GM19035 (cell line): ENCODE measurements around the gene ANP32A.
"Not testable (repeated sequence)": the region's sequence is repeated elsewhere in the genome, so short reads cannot be mapped to it uniquely, and the experiment has no call there.

ENCODE experiments used
- ATAC-seq: cut with Tn5 transposase; IDR thresholded peaks from one replicate; pipeline ENCODE4 v1.9.1; 2021; ENCODE audit not compliant: unreplicated experiment

Gene ANP32A

GRCh38 chr15:68820295-68821189 is at the start of gene ANP32A:
TSS of gene ANP32A (minus strand) at chr15:68820895. CDS start at chr15:68820751, 144 bp downstream.
- ATAC-seq, result peak; percentile 51

DNA sequence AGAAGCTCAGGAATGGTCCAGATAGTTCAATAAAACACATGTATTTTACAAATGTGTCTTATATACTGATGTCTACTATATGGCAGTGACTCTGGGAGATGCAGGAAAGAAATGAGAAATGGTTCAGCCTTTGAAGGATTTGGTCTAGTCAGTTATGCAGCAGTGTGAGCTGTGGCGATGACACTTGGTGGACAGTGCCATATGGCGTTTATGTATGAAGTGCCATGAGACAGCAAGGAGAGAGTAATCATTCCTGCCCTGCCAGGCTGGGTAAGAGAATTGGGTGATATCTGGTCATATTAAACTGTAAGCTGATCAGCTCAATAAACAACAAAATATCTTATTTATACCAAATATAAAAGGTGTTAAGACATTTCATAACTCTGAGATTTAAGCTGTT is 47.6 kb upstream of the ANP32A start:
- ATAC-seq, result no peak

DNA sequence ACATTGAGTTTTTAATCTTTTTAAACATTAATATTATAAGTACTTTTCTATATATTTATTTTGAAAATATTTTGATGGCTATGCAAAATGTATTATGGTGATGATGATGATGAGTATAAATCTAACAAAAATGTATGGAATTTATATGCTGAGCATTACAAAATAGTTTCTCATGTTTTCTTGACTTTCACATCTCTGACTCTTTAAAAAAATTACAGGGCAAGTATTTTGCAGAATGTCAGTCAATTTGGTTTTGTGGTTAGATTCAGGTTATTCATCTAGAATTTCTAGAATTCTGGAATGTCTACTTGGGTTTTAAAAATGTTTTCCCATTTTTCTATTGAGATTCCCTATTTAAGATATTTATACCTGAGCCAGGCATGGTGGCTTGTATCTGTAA is 41.7 kb upstream of the ANP32A start:
- ATAC-seq, result no peak

- ATAC-seq, result not testable (repeated sequence)
Measured at GRCh38 chr15:68858666-68859065, 38.0 kb upstream of the ANP32A start.

DNA sequence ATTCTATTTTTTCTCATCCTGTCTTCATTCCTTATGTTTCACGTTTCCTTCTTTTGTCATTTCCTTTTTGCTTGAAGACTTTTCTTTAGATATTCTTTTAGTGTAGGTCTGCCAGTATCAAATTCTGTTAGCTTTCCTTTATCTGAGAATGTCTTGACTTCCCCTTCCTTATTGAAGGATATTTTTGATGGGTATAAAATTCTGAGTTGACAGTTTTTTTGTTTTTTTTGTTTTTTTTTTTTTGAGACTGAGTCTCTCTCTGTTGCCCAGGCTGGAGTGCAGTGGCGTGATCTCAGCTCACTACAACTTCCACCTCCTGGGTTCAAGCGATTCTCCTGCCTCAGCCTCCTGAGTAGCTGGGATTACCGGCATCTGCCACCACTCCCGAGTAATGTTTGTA is 36.7 kb upstream of the ANP32A start:
- not testable (repeated sequence) for ATAC-seq

GRCh38 chr15:68852461-68852860 is 31.8 kb upstream of the ANP32A start:
- no peak for ATAC-seq

DNA sequence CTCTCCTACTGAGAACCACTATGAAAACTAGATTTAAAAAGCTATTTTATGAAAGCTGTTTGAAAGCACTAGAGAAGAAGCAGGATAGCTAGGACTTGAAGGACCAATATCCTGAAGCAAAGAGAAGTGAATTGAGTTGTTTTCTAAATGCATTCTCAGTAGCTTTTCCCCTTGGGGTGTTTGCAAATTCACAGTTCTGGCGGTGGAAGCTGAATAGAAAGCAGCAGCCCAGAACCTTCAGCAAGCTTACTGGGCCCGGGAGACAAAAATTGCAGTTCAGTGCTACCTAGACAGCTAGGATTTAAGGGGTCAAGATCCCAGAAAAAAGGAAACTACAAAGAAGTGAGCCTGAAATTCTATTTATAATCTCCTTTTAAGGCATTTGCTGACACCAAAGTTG is 31.3 kb upstream of the ANP32A start:
- no peak for ATAC-seq

GRCh38 chr15:68849497-68849896 is 28.8 kb upstream of the ANP32A start:
- no peak for ATAC-seq

GRCh38 chr15:68846851-68847439 is 26.2 kb upstream of the ANP32A start:
- no peak for ATAC-seq

DNA sequence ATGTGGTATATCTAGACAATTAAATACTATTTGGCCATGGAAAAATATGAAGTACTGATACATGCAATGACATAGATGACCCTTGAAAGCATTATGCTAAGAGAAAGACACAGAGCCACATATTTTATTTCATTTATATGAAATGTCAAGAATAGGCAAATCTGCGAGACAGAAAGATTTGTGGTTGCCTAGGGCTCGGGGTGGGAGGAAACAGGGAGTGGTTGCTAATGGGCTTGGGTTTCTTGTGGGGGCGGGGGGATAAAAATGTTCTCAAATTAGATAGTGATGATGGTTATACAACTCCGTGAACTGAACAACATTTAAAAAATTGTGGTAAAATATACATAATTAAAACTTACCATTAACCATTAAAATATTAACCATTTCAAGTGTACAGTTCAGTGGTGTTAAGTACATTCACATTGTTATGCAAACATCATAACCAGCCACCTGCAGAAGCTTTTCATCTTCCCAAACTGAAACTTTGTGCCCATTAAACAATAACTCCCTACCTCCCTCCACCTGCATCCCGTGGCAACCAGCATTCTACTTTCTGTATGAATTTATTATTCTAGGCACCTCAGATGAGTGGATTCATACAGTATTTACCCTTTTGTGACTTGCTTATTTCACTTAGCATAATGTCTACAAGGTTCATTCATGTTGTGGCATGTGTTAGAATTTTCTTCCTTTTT is 24.3 kb upstream of the ANP32A start:
- ATAC-seq, result no peak

- no peak for ATAC-seq
Measured at GRCh38 chr15:68843425-68844311, 23.0 kb upstream of the ANP32A start.

DNA sequence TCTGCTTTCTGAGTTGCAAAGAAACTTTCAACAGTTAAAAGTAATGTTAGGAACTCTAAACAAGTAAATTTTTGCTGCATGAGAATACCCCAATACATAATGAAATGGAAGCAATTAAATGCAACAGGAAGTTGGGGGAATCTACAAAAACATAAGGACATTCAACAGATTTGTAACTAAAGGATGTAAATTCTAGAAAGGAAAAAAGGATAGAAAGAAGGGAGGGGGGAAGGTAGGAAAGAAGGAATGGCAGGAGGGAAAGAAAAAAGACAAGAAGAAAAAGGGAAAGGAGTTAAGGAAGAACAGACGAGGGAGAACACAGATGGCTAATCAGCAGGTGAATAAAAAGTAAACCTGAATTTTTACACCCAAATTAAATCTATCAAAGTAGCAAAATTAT is 22.3 kb upstream of the ANP32A start:
- no peak for ATAC-seq

DNA sequence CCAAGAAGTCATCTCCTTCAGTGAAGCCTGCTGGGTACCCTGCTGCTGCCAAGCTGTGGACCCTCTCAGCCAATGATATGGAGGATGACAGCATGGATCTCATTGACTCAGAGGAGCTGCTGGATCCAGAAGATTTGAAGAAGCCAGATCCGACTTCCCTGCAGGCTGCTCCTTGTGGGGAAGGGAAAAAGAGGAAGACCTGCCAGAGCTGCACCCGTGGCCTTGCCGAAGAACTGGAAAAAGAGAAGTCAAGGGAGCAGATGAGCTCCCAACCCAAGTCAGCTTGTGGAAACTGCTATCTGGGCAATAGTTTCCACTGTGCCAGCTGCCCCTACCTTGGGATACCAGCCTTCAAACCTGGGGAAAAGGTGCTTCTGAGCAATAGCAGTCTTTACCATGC is 13.7 kb upstream of the ANP32A start:
- ATAC-seq, result no peak

DNA sequence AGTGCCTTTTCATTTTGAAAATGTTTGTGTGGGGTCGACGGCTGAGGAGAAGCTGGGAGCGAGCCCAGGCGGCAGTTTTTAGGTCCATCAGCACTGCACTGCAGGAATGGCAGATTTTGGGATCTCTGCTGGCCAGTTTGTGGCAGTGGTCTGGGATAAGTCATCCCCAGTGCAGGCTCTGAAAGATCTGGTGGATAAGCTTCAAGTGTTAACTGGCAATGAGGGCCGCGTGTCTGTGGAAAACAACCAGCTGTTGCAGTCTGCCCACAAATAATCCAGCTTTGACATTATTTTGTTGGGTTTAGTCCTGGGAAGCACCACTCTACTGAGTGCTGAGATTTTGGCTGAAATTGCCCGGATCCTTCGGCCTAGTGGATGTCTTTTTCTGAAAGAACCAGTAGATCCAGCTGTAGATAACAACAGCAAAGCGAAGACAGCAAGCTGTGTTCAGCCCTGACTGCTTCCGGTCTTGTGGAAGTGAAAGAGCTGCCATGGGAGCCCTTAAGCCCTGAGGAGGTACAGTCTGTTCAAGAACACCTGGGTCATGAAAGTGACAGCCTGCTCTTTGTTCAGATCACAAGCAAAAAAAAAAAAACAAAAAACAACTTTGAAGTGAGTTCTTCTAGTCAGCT is 13.1 kb upstream of the ANP32A start:
- no peak for ATAC-seq

DNA sequence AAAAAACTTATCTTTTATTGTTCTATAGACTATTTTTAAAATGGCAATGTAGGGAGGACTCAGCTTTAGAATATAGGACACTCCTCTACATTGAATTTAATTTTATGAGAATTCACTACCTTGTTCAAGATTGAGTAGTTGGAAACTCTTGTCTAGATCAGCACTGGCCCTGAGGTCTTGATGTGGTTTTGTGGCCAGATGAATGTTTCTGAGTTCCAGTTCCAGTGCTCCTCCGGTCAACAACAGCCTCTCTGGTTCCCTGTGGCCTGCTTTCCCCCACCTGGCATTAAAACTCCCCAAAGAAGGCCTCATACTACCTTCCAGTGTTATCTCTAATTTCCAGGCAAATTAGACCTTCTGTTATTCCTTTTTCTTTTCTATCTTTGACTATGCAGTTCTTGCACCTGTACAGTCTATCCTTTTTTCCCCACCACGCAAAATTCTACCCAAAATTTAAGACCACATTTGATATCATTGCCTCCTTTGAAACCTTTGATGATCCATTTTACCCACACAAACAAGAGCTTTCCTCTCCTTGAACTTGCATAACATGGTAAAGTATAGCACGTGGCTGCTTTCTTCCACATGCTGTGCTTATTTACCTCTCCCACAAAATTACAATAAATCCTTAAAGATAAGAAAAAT is 9.6 kb upstream of the ANP32A start:
- no peak for ATAC-seq

DNA sequence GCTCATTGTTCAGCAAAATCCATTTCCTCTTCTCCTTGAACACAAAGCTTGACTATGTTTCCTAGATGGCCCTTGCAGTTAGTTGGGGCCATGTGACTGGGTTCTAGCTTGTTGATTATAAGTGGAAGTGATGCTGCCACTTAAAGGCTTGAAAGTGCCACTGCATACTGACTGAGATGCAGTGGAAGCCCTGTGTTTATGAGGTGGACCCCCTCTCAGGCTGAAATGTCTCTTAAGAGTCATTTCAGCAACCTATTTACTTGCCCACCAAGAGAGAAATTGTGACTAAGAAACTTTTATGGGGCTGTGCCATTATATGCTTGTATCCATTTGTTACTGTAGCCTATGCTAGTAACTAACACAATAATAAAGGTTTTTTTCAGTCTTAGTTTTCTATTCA is 8.4 kb upstream of the ANP32A start:
- no peak for ATAC-seq

GRCh38 chr15:68823561-68823960 is 2.9 kb upstream of the ANP32A start:
- ATAC-seq, result no peak

- ATAC-seq, result no peak
Measured at GRCh38 chr15:68822818-68823217, 2.1 kb upstream of the ANP32A start.

- no peak for ATAC-seq
Measured at GRCh38 chr15:68821841-68822381, 1.2 kb upstream of the ANP32A start.
